Occipital lobe (tissue), 2 donors: ENCODE data around the gene TIPRL. TPM values are rescaled to one million over a fixed set of nuclear protein-coding genes. Genes with fewer than 3 reads are reported as not detected.

Experiments used
- small RNA-seq: library from RNA; depleted of rRNA; stranded (forward); fragments of <200 nt; gene quantifications from one replicate; pipeline ENCODE3, GENCODE V24; 2014
- total RNA-seq: library from RNA; depleted of rRNA; stranded (reverse); fragments of >200 nt; gene quantifications from one replicate; pipeline ENCODE4 v1.2.3, GENCODE V29; 2014

TIPRL gene
- total RNA-seq, 1 donor from 2014 or later: 101 TPM

Small RNAs within 50 kb of the gene (small RNA-seq; reads per million reads assigned to genes)
- gene AL021397.1: not detected

Other genes starting within 250 kb of the TIPRL start
- 71.3 TPM for gene DCAF6, start 242.3 kb upstream of the TIPRL start, total RNA-seq
- 53.2 TPM for gene MPC2, start 241.9 kb upstream of the TIPRL start, total RNA-seq
- 93.4 TPM for gene GPR161, start 42.0 kb upstream of the TIPRL start, total RNA-seq
- gene SFT2D2, start 47.0 kb downstream of the TIPRL start, total RNA-seq: 34.2 TPM
- gene TBX19, start 101.9 kb downstream of the TIPRL start, total RNA-seq: 0.31 TPM